Left ventricle myocardium inferior (tissue), 1 donor: ENCODE results near the gene RFC2. TPM values are rescaled to one million over a fixed set of nuclear protein-coding genes. Genes with fewer than 3 reads are reported as not detected.
"Not testable (repeated sequence)": the region's sequence is repeated elsewhere in the genome, so short reads cannot be mapped to it uniquely, and the experiment has no call there.

Source experiments
- DNase-seq: peaks from one replicate; pipeline ENCODE4 v3.0.0-alpha.2; 2020
- H3K27ac ChIP-seq: fragments of 200-600 bp; replicated peaks from 2 replicates; pipeline ENCODE4 v1.8.0; 2021
- H3K27me3 ChIP-seq: fragments of 200-600 bp; 2 replicates; pipeline ENCODE4 v1.8.0; 2021; ENCODE audit warnings: low read depth
- H3K36me3 ChIP-seq: fragments of 200-600 bp; 2 replicates; pipeline ENCODE4 v1.8.0; 2021
- H3K4me1 ChIP-seq: fragments of 200-600 bp; 2 replicates; pipeline ENCODE4 v1.8.0; 2021
- H3K4me3 ChIP-seq: fragments of 200-600 bp; 2 replicates; pipeline ENCODE4 v1.8.0; 2021; ENCODE audit warnings: mild to moderate bottlenecking, moderate library complexity
- H3K9me3 ChIP-seq: fragments of 200-600 bp; replicated peaks from 2 replicates; pipeline ENCODE4 v1.8.0; 2021
- CTCF ChIP-seq: fragments of 200-600 bp; IDR thresholded peaks from 2 replicates; pipeline ENCODE4 v1.8.0; 2021; ENCODE audit warnings: antibody characterized with exemption, mild to moderate bottlenecking, borderline replicate concordance
- intact Hi-C: fragments of 100-400 bp; cut with micrococcal nuclease; formaldehyde crosslinking; loops from one replicate; pipeline ENCODE4 v1.11.0; 2022
- total RNA-seq: library from RNA; stranded (reverse); fragmentation: NEBNext Ultra II Directional; extraction: Animal tissue kit (Norgen Biotek cat#: 25700); gene quantifications from one replicate; pipeline ENCODE4 v1.2.1, GENCODE V29; 2021
- donor health status: DM: no; HTN: yes; CAD: no; lungs with severe emphysema.

The RFC2 gene
- total RNA-seq, 1 donor from 2014 or later: 8.7 TPM

DNA sequence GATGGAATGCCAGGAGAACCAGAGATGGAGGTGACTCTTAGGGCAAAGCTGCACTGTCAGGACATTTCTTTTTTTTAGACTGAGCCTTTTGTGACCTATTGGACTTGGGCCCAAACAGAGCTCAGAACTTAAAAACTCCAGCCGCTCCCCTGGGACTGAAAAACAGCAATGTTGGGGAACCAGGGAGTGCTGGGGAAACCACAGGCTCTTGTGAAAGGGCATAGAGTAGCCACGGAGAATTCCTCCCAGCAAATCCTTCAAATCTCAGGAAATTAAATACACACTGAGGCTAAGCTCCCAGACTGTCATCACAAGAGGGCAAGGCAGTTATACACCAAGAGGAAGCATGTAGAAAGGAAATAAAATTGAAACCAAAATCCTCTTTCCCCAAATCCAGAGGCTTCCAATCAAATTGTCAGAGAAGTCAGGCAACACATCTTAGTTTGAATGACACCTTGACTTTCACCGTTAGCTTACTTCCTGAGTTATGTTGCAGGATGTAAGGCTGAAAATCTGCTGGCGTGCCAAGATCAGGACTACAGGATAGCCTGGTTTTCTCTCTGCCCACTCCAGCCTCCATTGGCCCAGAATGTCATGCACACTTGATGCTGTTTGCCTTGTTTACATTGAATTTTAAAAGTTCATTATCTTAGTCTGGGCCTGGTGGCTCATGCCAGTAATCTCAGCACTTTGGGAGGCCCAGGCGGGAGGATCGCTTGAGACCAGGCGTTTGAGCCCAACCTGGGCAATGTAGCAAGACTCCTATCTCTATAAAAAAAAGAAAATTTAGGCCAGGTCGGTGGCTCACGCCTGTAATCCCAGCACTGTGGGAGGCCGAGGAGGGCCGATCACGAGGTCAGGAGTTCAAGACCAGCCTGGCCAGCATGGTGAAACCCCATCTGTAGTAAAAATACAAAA lies 2.6 kb upstream of the RFC2 start:
- no peak overlapping the region for H3K4me3 ChIP-seq
- peak overlapping the region; percentile 96 for H3K27ac ChIP-seq
- DNase-seq: no peak
- no peaks in the 10 kb centered on the region for H3K9me3 ChIP-seq
- intact Hi-C loops: no loop called here
- H3K27me3 ChIP-seq: no peaks in the 10 kb centered on the region
- H3K4me1 ChIP-seq: peaks cover 41% of the 10 kb centered on the region
- H3K36me3 ChIP-seq: no peaks in the 10 kb centered on the region
- TF ChIP-seq CTCF: no peak

- peak overlapping the region; percentile 96 for H3K27ac ChIP-seq
- intact Hi-C loops: not testable (repeated sequence)
These were observed 1.3 kb upstream of the RFC2 start for GRCh38 chr7:74255461-74255860.

DNA sequence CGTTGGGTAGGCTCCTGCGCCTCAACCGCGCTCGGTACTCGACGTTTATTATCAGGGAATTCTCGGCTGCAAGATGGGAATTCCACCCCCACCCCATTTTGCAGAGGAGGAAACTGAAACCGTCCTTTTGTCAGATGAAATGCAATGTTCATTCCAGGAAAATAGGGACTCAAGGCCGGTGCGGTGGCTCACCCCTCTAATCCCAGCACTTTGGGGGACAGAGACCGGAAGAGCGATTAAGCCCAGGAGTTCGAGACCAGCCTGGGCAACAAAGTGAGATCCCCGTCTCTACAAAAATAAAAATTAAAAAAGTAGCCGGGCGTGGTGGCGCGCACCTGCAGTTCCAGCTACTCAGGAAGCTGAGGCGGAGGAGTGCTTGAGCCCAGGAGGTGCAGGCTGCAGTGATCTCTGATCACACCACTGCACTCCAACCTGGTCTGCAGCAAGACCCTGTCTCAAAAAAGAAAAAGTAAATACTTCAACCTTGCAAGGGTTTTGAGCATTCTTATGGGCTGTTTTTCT lies 720 bp upstream of the RFC2 start:
- H3K4me1 ChIP-seq: peaks cover 41% of the 10 kb centered on the region
- no peak for TF ChIP-seq CTCF
- H3K4me3 ChIP-seq: peak overlapping the region; percentile 90
- peaks cover 14% of the 10 kb centered on the region for H3K36me3 ChIP-seq
- intact Hi-C loops: no loop called here
- H3K9me3 ChIP-seq: no peaks in the 10 kb centered on the region
- no peak for DNase-seq
- peak overlapping the region; percentile 96 for H3K27ac ChIP-seq
- H3K27me3 ChIP-seq: no peaks in the 10 kb centered on the region

More at GRCh38 chr7:74255461-74255860, 1.3 kb upstream of the RFC2 start:
- peak overlapping the region; percentile 90 for H3K4me3 ChIP-seq
- peaks cover 41% of the 10 kb centered on the region for H3K4me1 ChIP-seq
- H3K9me3 ChIP-seq, H3K36me3 ChIP-seq, DNase-seq, H3K27me3 ChIP-seq: not testable (repeated sequence)

- H3K27me3 ChIP-seq: no peaks in the 10 kb centered on the region
- DNase-seq: no peak
- peak overlapping the region; percentile 90 for H3K4me3 ChIP-seq
- peaks cover 41% of the 10 kb centered on the region for H3K4me1 ChIP-seq
- intact Hi-C loops: no loop called here
- peaks cover 26% of the 10 kb centered on the region for H3K36me3 ChIP-seq
- no peak for TF ChIP-seq CTCF
- H3K9me3 ChIP-seq: no peaks in the 10 kb centered on the region
- peak overlapping the region; percentile 96 for H3K27ac ChIP-seq
These were observed 417 bp downstream of the RFC2 start for GRCh38 chr7:74253835-74254128.

- Histone ChIP-seq H3K27me3 (no peaks in the 10 kb centered on the region), H3K4me3 (peak overlapping the region; percentile 90), H3K4me1 (peaks cover 41% of the 10 kb centered on the region), H3K27ac (no peak overlapping the region), H3K36me3 (peaks cover 30% of the 10 kb centered on the region), H3K9me3 (no peaks in the 10 kb centered on the region)
- no peak for TF ChIP-seq CTCF
- DNase-seq: no peak
- intact Hi-C loops: no loop called here
These were observed 868 bp downstream of the RFC2 start for GRCh38 chr7:74253331-74253730.

DNA sequence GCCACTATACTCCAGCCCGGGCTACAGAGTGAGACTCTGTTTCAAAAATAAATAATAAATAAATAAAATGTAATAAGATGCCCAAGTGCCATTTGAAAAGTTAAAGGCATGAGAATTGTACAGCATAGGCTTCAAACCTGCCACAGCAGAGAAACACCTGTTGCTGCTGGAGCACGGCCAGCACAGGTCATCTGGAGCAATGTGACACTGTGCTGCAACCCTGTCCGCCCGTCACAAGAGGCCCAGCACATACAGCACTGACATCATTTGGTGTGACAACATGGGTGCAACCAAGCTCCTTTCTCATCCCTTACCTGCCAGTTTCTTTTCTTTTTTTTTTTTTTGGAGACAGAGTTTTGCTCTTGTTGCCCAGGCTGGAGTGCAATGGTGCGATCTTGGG lies 1.3 kb downstream of the RFC2 start:
- intact Hi-C loops: no loop called here
- H3K27ac ChIP-seq: no peak overlapping the region
- peaks cover 35% of the 10 kb centered on the region for H3K36me3 ChIP-seq
- H3K4me1 ChIP-seq: peaks cover 41% of the 10 kb centered on the region
- H3K9me3 ChIP-seq: no peaks in the 10 kb centered on the region
- no peaks in the 10 kb centered on the region for H3K27me3 ChIP-seq
- DNase-seq: no peak
- TF ChIP-seq CTCF: no peak
- H3K4me3 ChIP-seq: no peak overlapping the region

GRCh38 chr7:74249058-74249457 lies 5.1 kb downstream of the RFC2 start:
- intact Hi-C loops, H3K27ac ChIP-seq, H3K4me3 ChIP-seq, H3K9me3 ChIP-seq, DNase-seq, H3K27me3 ChIP-seq: not testable (repeated sequence)
- peaks cover 14% of the 10 kb centered on the region for H3K4me1 ChIP-seq
- H3K36me3 ChIP-seq: peaks cover 68% of the 10 kb centered on the region
